HepG2 (cell line): ENCODE data around the gene ADGRL3.

Experiments used
- DDIT3 ChIP-seq: sonication (generic); formaldehyde crosslinking; IDR thresholded peaks from 2 replicates; pipeline ENCODE4 v1.4.0; 2020; ENCODE audit warnings: mild to moderate bottlenecking, missing genetic modification reagents
- ETS1 ChIP-seq: sonication (generic); formaldehyde crosslinking; IDR thresholded peaks from 2 replicates; pipeline ENCODE4 v1.4.0; 2020; ENCODE audit warnings: missing genetic modification reagents
- KLF6 ChIP-seq: IDR thresholded peaks from 2 replicates; pipeline ENCODE4 v1.8.0; 2016; ENCODE audit warnings: missing biosample characterization, missing genetic modification reagents
- NFAT5 ChIP-seq: sonication (generic); formaldehyde crosslinking; IDR thresholded peaks from 2 replicates; pipeline ENCODE4 v1.4.0; 2020; ENCODE audit warnings: missing genetic modification reagents
- ONECUT2 ChIP-seq: sonication (generic); formaldehyde crosslinking; IDR thresholded peaks from 2 replicates; pipeline ENCODE4 v1.4.0; 2020; ENCODE audit warnings: missing genetic modification reagents
- RBAK ChIP-seq: sonication (generic); formaldehyde crosslinking; IDR thresholded peaks from 2 replicates; pipeline ENCODE4 v1.5.1; 2020; ENCODE audit warnings: mild to moderate bottlenecking, missing genetic modification reagents
- SMAD1 ChIP-seq: sonication (generic); formaldehyde crosslinking; IDR thresholded peaks from 2 replicates; pipeline ENCODE4 v1.4.0; 2020; ENCODE audit warnings: missing genetic modification reagents, low read depth, mild to moderate bottlenecking, borderline replicate concordance
- ZNF780A ChIP-seq: sonication (generic); formaldehyde crosslinking; IDR thresholded peaks from 2 replicates; pipeline ENCODE4 v1.8.0; 2022; ENCODE audit warnings: mild to moderate bottlenecking, missing genetic modification reagents, moderate library complexity
- ZNF781 ChIP-seq: sonication (generic); formaldehyde crosslinking; IDR thresholded peaks from 2 replicates; pipeline ENCODE4 v1.5.1; 2020; ENCODE audit warnings: borderline replicate concordance, mild to moderate bottlenecking, missing genetic modification reagents; ENCODE audit errors: not compliant biosample characterization

GRCh38 chr4:61246034-61246433 lies 45.9 kb downstream of the ADGRL3 start:
- no peak for TF ChIP-seq ETS1
- TF ChIP-seq ZNF781 = no peak
- no peak for TF ChIP-seq ZNF780A (CRISPR knock-in tag)
- TF ChIP-seq KLF6 (CRISPR knock-in tag) = no peak
- TF ChIP-seq RBAK (CRISPR knock-in tag) = no peak
- TF ChIP-seq DDIT3 = no peak
- no peak for TF ChIP-seq ONECUT2
- no peak for TF ChIP-seq SMAD1 (CRISPR knock-in tag)
- TF ChIP-seq NFAT5 (CRISPR knock-in tag) = no peak
